ENCODE results near the gene ACOX2. TPM values are rescaled to one million over a fixed set of nuclear protein-coding genes. Genes with fewer than 3 reads are reported as not detected.

Gene ACOX2
- total RNA-seq, 1 donor from 2014 or later: 32.6 TPM

- DNase-seq (ENCODE audit: low spot score in 2 of 2): no peak
- Histone ChIP-seq H3K4me3 (no peak overlapping the region), H3K4me1 (peaks cover 5 to 9% of the 10 kb centered on the region in 2 donors), H3K27ac (peak overlapping the region in 1 of 2 donors; percentile 15), H3K36me3 (no peaks in the 10 kb centered on the region), H3K27me3 (no peaks in the 10 kb centered on the region), H3K9me3 (no peaks in the 10 kb centered on the region)
- intact Hi-C loops (cut with DNase I): no loop called here
- no peak for TF ChIP-seq CTCF (IDR thresholded peaks at IDR 0.05)
These were observed 49.7 kb downstream of the ACOX2 start for GRCh38 chr3:58487140-58487886.

GRCh38 chr3:58485801-58486435 lies 51.1 kb downstream of the ACOX2 start:
- intact Hi-C loops (cut with DNase I): no loop called here

GRCh38 chr3:58484722-58485069 lies 52.3 kb downstream of the ACOX2 start:
- DNase-seq (ENCODE audit: low spot score in 2 of 2): no peak
- Histone ChIP-seq H3K36me3 (no peaks in the 10 kb centered on the region), H3K4me1 (no peaks in the 10 kb centered on the region), H3K27ac (no peak overlapping the region), H3K27me3 (no peaks in the 10 kb centered on the region), H3K9me3 (peaks cover 0 to 3% of the 10 kb centered on the region in 2 donors), H3K4me3 (no peak overlapping the region)
- intact Hi-C loops (cut with DNase I): no loop called here
- TF ChIP-seq CTCF (IDR thresholded peaks at IDR 0.05): no peak

More at GRCh38 chr3:58485801-58486435, 51.1 kb downstream of the ACOX2 start:
- H3K36me3 ChIP-seq: no peaks in the 10 kb centered on the region
- no peak for TF ChIP-seq CTCF (IDR thresholded peaks at IDR 0.05)
- no peak overlapping the region for H3K4me3 ChIP-seq
- DNase-seq (ENCODE audit: low spot score in 2 of 2): no peak
- H3K27me3 ChIP-seq: no peaks in the 10 kb centered on the region
- peaks cover 0 to 3% of the 10 kb centered on the region in 2 donors for H3K4me1 ChIP-seq
- H3K9me3 ChIP-seq: no peaks in the 10 kb centered on the region
- no peak overlapping the region for H3K27ac ChIP-seq

GRCh38 chr3:58484045-58484721 lies 52.8 kb downstream of the ACOX2 start:
- Histone ChIP-seq H3K27me3 (no peaks in the 10 kb centered on the region), H3K4me1 (no peaks in the 10 kb centered on the region), H3K27ac (no peak overlapping the region), H3K9me3 (peaks cover 0 to 3% of the 10 kb centered on the region in 2 donors), H3K4me3 (no peak overlapping the region), H3K36me3 (no peaks in the 10 kb centered on the region)
- no peak for DNase-seq (ENCODE audit: low spot score in 2 of 2)
- intact Hi-C loops (cut with DNase I): no loop called here
- TF ChIP-seq CTCF (IDR thresholded peaks at IDR 0.05): no peak

- DNase-seq (ENCODE audit: low spot score in 2 of 2): no peak
- no peaks in the 10 kb centered on the region for H3K4me1 ChIP-seq
- intact Hi-C loops (cut with DNase I): no loop called here
- no peak for TF ChIP-seq CTCF (IDR thresholded peaks at IDR 0.05)
- no peak overlapping the region for H3K27ac ChIP-seq
- H3K4me3 ChIP-seq: no peak overlapping the region
- H3K9me3 ChIP-seq: peaks cover 0 to 3% of the 10 kb centered on the region in 2 donors
- no peaks in the 10 kb centered on the region for H3K36me3 ChIP-seq
- no peaks in the 10 kb centered on the region for H3K27me3 ChIP-seq
These were observed 53.9 kb downstream of the ACOX2 start for GRCh38 chr3:58482917-58483636.
